CD14-positive monocyte (primary cell): ENCODE data around the gene ABCB9. TPM values are rescaled to one million over a fixed set of nuclear protein-coding genes. Genes with fewer than 3 reads are reported as not detected.

Source experiments
- DNase-seq, 3 donors: peaks; one replicate each; pipeline ENCODE4 v3.0.0-alpha.2; 2011 to 2022
- H2AFZ ChIP-seq: 2 replicates; pipeline ENCODE4 v1.6.0; 2012; ENCODE audit warnings: mild to moderate bottlenecking, low read depth, low read length, inconsistent platforms; ENCODE audit not compliant: insufficient read depth, poor library complexity, severe bottlenecking
- H3K27ac ChIP-seq, 2 donors: 1 replicate in 1 of 2; 2 replicates in 1 of 2; pipeline ENCODE4 v1.5.1; 2012 to 2013; ENCODE audit warnings: low read length in 2 of 2, control low read depth in 1 of 2, inconsistent platforms in 1 of 2, low read depth in 1 of 2, mild to moderate bottlenecking in 1 of 2
- H3K27me3 ChIP-seq, 2 donors: one replicate each; pipeline versions ENCODE4 v1.6.0 to v1.6.1; 2011 to 2013; ENCODE audit warnings: low read length in 2 of 2; ENCODE audit not compliant: control insufficient read depth in 2 of 2, insufficient read depth in 2 of 2
- H3K36me3 ChIP-seq, 2 donors: replicated peaks in 1 of 2; 1 replicate in 1 of 2; 2 replicates in 1 of 2; pipeline versions ENCODE4 v1.5.1 to v1.6.1; 2012 to 2013; ENCODE audit warnings: low read length in 2 of 2, control low read depth in 1 of 2, inconsistent platforms in 1 of 2, mild to moderate bottlenecking in 1 of 2; ENCODE audit not compliant: insufficient read depth in 2 of 2, control insufficient read depth in 1 of 2
- H3K4me1 ChIP-seq, 2 donors: 1 replicate in 1 of 2; 2 replicates in 1 of 2; pipeline versions ENCODE4 v1.5.1 to v1.6.1; 2012 to 2013; ENCODE audit warnings: low read length in 2 of 2, control low read depth in 1 of 2, inconsistent platforms in 1 of 2, mild to moderate bottlenecking in 1 of 2, moderate library complexity in 1 of 2; ENCODE audit not compliant: insufficient read depth in 2 of 2, control insufficient read depth in 1 of 2
- H3K4me2 ChIP-seq: replicated peaks from 2 replicates; pipeline ENCODE3; 2012; ENCODE audit warnings: low read length, moderate library complexity, mild to moderate bottlenecking; ENCODE audit not compliant: poor library complexity, severe bottlenecking; ENCODE audit errors: extremely low read depth
- H3K4me3 ChIP-seq, 3 experiments: fragments of 200-600 bp in 1 of 3; sonication (generic) in 1 of 3; replicated peaks in 1 of 3; 1 replicate in 2 of 3; 2 replicates in 1 of 3; pipeline ENCODE4 v1.5.1; 2011 to 2013; ENCODE audit warnings: low read length in 3 of 3, mild to moderate bottlenecking in 3 of 3, control low read depth in 2 of 3, low read depth in 2 of 3, inconsistent platforms in 1 of 3, moderate library complexity in 1 of 3
- H3K79me2 ChIP-seq: 2 replicates; pipeline ENCODE4 v1.6.0; 2012; ENCODE audit warnings: mild to moderate bottlenecking, control low read depth, inconsistent platforms, low read length, moderate library complexity; ENCODE audit not compliant: insufficient read depth
- H3K9ac ChIP-seq: 2 replicates; pipeline ENCODE4 v1.6.0; 2017; ENCODE audit warnings: low read length, mild to moderate bottlenecking; ENCODE audit not compliant: insufficient read depth, poor library complexity, severe bottlenecking
- H3K9me3 ChIP-seq, 2 donors: replicated peaks in 1 of 2; 1 replicate in 1 of 2; 2 replicates in 1 of 2; pipeline versions ENCODE4 v1.5.1 to v1.6.1; 2012 to 2013; ENCODE audit warnings: low read length in 2 of 2, control low read depth in 1 of 2; ENCODE audit not compliant: control insufficient read depth in 1 of 2, insufficient read depth in 1 of 2
- H4K20me1 ChIP-seq: 2 replicates; pipeline ENCODE4 v1.6.0; 2012; ENCODE audit warnings: mild to moderate bottlenecking, low read length, control low read depth, moderate library complexity; ENCODE audit not compliant: insufficient read depth
- H3K27ac Mint-ChIP-seq, 7 donors: one replicate each; pipeline ENCODE4 v1.8.0; 2020; ENCODE audit warnings: mild to moderate bottlenecking in 7 of 7, mixed read lengths in 7 of 7, moderate library complexity in 6 of 7, inconsistent platforms in 2 of 7
- H3K27me3 Mint-ChIP-seq, 3 donors: one replicate each; pipeline ENCODE4 v1.8.0; 2021 to 2022; ENCODE audit warnings: low read depth in 3 of 3, mild to moderate bottlenecking in 3 of 3, mixed read lengths in 3 of 3, moderate library complexity in 3 of 3, inconsistent platforms in 1 of 3
- H3K36me3 Mint-ChIP-seq, 2 donors: one replicate each; pipeline ENCODE4 v1.8.0; 2020; ENCODE audit warnings: mixed read lengths in 2 of 2, inconsistent platforms in 1 of 2, mild to moderate bottlenecking in 1 of 2
- H3K4me1 Mint-ChIP-seq: one replicate; pipeline ENCODE4 v1.8.0; 2020; ENCODE audit warnings: mild to moderate bottlenecking, mixed read lengths
- H3K4me3 Mint-ChIP-seq, 2 donors: one replicate each; pipeline ENCODE4 v1.8.0; 2020; ENCODE audit warnings: mild to moderate bottlenecking in 2 of 2, mixed read lengths in 2 of 2, moderate library complexity in 1 of 2
- H3K9me3 Mint-ChIP-seq, 7 donors: one replicate each; pipeline ENCODE4 v1.8.0; 2020 to 2022; ENCODE audit warnings: mixed read lengths in 7 of 7, mild to moderate bottlenecking in 6 of 7, moderate library complexity in 6 of 7, inconsistent platforms in 2 of 7
- WGBS: methylation state at CpG from one replicate; pipeline ENCODE4 v1.1.5; 2013; ENCODE audit warnings: missing lambda C conversion rate; ENCODE audit not compliant: insufficient coverage; 5-methylcytosine and 5-hydroxymethylcytosine counted together
- intact Hi-C, 2 donors: fragments of 100-400 bp; cut with micrococcal nuclease; formaldehyde crosslinking; loops; one replicate each; pipeline versions ENCODE4 v1.15.0 to v1.15.1; 2023
- polyA plus RNA-seq, 3 donors: library from polyadenylated mRNA; depleted of rRNA in 1 of 3; unstranded in 2 of 3; stranded (reverse) in 1 of 3; fragments of 300-500 nt in 2 of 3; fragments of >200 nt in 1 of 3; fragmentation: Illumina TruSeq in 2 of 3; gene quantifications; 1 replicate in 2 of 3; 2 replicates in 1 of 3; pipeline ENCODE4 v1.2.3, GENCODE V29; 2012 to 2021
- TF ChIP-seq, protein P1 (sequence below): fragments of 200-600 bp; IDR thresholded peaks from one replicate; pipeline ENCODE4 v1.8.0; 2022; ENCODE audit warnings: antibody characterized with exemption, mild to moderate bottlenecking

The ABCB9 gene
- polyA plus RNA-seq, 3 donors: 0.14 to 1.2 (median 0.22) TPM

DNA sequence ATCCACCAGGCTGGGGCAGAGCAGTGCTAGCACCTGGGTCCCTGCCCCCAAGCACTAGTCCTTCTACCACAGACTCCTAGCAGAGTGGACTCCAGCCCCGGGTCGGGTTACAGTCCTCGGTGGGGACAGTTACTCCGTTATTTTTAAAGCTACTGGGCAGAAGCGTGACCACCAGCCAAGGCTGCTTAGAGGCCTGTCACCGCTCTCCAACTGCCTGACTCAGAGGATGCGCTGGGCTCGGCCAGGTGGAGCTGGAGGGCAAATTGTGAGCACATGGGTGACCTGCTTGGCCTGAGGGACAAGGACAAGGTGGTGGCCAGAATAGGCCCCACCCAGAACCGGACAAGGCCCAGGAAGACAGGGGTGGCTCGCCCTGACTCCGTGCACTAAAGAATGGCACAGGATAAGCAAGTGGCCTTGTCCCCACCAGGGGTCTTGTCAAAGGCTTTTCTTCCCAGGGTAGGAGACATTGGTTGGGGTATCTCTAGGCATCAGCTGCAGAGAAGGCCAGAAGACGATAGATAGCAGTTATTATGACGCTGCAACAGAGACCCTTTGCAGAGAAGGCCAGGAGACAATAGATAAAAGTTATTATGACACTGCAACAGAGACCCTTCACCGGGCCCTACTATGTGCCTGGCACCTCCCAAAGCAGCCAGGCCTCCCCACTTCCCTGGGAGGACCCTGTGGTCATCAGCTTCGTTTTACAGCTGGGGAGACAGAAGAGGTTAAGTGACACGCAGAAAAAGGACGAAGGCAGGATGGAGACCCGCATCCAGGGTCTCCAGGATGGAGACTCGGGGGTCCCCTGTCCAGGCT lies 1.6 kb downstream of the ABCB9 start:
- no peaks in the 10 kb centered on the region for H4K20me1 ChIP-seq
- H3K4me1 ChIP-seq: peaks cover 11 to 14% of the 10 kb centered on the region in 2 donors
- no peak overlapping the region for H3K9ac ChIP-seq
- no peak overlapping the region for H3K27ac Mint-ChIP-seq
- 96% methylated on average over 17 of the region's 19 CpGs for WGBS
- H3K4me3 Mint-ChIP-seq: no peak overlapping the region
- TF ChIP-seq, protein P1, sequence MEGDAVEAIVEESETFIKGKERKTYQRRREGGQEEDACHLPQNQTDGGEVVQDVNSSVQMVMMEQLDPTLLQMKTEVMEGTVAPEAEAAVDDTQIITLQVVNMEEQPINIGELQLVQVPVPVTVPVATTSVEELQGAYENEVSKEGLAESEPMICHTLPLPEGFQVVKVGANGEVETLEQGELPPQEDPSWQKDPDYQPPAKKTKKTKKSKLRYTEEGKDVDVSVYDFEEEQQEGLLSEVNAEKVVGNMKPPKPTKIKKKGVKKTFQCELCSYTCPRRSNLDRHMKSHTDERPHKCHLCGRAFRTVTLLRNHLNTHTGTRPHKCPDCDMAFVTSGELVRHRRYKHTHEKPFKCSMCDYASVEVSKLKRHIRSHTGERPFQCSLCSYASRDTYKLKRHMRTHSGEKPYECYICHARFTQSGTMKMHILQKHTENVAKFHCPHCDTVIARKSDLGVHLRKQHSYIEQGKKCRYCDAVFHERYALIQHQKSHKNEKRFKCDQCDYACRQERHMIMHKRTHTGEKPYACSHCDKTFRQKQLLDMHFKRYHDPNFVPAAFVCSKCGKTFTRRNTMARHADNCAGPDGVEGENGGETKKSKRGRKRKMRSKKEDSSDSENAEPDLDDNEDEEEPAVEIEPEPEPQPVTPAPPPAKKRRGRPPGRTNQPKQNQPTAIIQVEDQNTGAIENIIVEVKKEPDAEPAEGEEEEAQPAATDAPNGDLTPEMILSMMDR: no peak
- H3K36me3 Mint-ChIP-seq: no peaks in the 10 kb centered on the region
- no peaks in the 10 kb centered on the region for H3K79me2 ChIP-seq
- H3K36me3 ChIP-seq: no peaks in the 10 kb centered on the region
- H3K4me3 ChIP-seq: no peak overlapping the region
- H3K9me3 ChIP-seq: no peaks in the 10 kb centered on the region
- peaks cover 4% of the 10 kb centered on the region for H3K4me1 Mint-ChIP-seq
- no peaks in the 10 kb centered on the region for H3K9me3 Mint-ChIP-seq
- no peaks in the 10 kb centered on the region for H3K27me3 ChIP-seq
- H3K4me2 ChIP-seq: no peak overlapping the region
- H3K27me3 Mint-ChIP-seq: peaks cover 0 to 3% (median 0%) of the 10 kb centered on the region in 3 donors
- intact Hi-C loops: no loop called here
- H3K27ac ChIP-seq: no peak overlapping the region
- DNase-seq: no peak
- H2AFZ ChIP-seq: no peak overlapping the region

DNA sequence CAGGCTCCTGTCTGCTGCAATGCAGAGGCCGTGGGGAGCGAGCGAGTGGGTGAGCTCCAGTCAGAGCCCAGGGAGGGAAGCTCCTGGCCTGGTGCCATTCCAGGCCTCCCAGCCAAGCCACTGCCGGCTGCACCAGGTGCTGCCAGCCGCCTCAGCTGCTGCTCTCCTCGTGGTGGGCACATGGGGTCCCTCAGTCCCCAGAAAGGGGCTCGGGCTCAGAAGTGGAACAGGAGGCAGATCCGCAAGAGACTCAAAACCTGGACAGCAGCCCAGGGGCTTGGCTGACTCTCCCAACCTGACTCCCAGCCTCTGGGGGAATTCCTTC lies 2.4 kb downstream of the ABCB9 start:
- H3K4me3 Mint-ChIP-seq: no peak overlapping the region
- H3K4me1 Mint-ChIP-seq: peaks cover 4% of the 10 kb centered on the region
- TF ChIP-seq, protein P1: no peak
- Histone ChIP-seq H3K79me2 (no peaks in the 10 kb centered on the region), H3K27ac (no peak overlapping the region), H3K4me2 (no peak overlapping the region), H3K9me3 (no peaks in the 10 kb centered on the region), H4K20me1 (no peaks in the 10 kb centered on the region), H3K36me3 (no peaks in the 10 kb centered on the region), H3K27me3 (no peaks in the 10 kb centered on the region), H3K4me3 (no peak overlapping the region), H3K9ac (no peak overlapping the region), H3K4me1 (peaks cover 11 to 14% of the 10 kb centered on the region in 2 donors), H2AFZ (no peak overlapping the region)
- H3K36me3 Mint-ChIP-seq: no peaks in the 10 kb centered on the region
- WGBS: 79% methylated on average over 6 of the region's 8 CpGs
- H3K27me3 Mint-ChIP-seq: peaks cover 0 to 3% (median 0%) of the 10 kb centered on the region in 3 donors
- no peaks in the 10 kb centered on the region for H3K9me3 Mint-ChIP-seq
- DNase-seq: no peak
- H3K27ac Mint-ChIP-seq: no peak overlapping the region
- intact Hi-C loops: no loop called here
